ENCODE results near the gene CLTRN. TPM values are rescaled to one million over a fixed set of nuclear protein-coding genes. Genes with fewer than 3 reads are reported as not detected.

Gene CLTRN
- total RNA-seq, 3 donors from 2014 or later: 0.16 TPM; not detected in 2

Other genes with a start within 250 kb of the CLTRN start
- gene PIR, start 171.5 kb downstream of the CLTRN start, total RNA-seq: 1 to 10 TPM in 2 of 3 donors, under 1 TPM in 1; 0.73 to 1.0 (median 1.0) TPM
- not detected for gene BMX, start 164.0 kb downstream of the CLTRN start, total RNA-seq
- gene ACE2, start 63.8 kb downstream of the CLTRN start, total RNA-seq: under 1 TPM in 1 of 3 donors, not detected in 2; 0.14 TPM
- 1 to 10 TPM; 3.7 to 5.4 (median 5.2) TPM for gene CA5B, start 73.5 kb upstream of the CLTRN start, total RNA-seq
- 10 to 100 TPM; 12.8 to 20.6 (median 14.8) TPM for gene ZRSR2, start 125.7 kb upstream of the CLTRN start, total RNA-seq
- gene AP1S2, start 190.0 kb upstream of the CLTRN start, total RNA-seq: 10 to 100 TPM; 24.0 to 26.4 (median 24.9) TPM

Data from activated T-cell treated with anti-CD3 and anti-CD28 coated beads, Interleukin-2, amount 50 U/mL, for 4 hours (primary cell).